ENCODE results near the gene PGLYRP4. TPM values are rescaled to one million over a fixed set of nuclear protein-coding genes. Genes with fewer than 3 reads are reported as not detected.

Gene PGLYRP4
- total RNA-seq, 1 donor from 2014 or later, result not detected

DNA sequence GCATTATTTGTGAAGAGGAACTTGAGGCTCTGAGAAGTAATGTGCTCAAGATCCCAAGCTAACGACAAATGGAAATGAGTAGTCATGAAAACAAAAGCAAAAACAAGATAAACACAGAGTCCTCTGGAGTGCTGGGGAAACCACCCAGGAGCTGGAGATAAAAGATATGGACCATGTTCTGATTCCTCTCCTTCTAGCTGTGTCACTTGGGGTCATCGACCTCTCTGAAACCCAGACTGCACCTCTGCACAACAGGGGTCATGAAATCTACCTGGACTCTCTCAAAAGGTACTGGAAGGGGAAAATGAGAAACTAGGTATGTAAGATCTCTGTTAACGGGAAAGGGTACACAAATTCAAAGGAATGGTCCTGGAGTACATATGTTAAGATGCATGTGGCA is 6.5 kb downstream of the PGLYRP4 start:
- H3K27me3 ChIP-seq (ENCODE audit: control insufficient read depth, insufficient read depth, low read length), result no peaks in the 10 kb centered on the region

DNA sequence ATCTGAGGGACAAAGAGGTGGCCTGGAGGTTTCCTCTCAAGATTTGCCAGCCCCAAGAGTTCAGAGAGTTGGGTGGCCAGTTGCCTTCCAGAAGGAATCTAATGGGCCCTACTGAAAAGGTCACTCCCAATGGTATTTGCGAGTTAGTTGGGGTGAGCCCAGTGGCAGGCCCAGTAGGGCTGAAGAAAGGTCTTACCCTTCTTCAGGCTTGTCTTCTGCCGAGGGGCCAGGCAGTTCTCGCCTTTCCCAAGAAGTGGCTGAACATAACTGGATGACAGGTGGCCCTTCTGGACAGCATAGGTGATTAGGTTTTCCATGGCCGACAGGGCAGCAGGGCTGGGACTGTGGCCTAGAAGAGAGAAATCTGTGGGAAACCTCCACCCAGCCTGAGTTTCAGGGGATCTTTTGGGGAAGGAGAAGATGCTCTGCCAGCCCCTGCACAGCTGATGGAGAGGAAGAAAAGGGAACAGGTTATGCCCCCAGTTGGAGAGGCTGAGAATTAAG is 7.2 kb downstream of the PGLYRP4 start:
- H3K36me3 ChIP-seq (ENCODE audit: control insufficient read depth, insufficient read depth, low read length), result no peaks in the 10 kb centered on the region
- DNase-seq (ENCODE audit: low read depth) (no peak), FAIRE-seq (no peak)
- TF ChIP-seq, protein P1, sequence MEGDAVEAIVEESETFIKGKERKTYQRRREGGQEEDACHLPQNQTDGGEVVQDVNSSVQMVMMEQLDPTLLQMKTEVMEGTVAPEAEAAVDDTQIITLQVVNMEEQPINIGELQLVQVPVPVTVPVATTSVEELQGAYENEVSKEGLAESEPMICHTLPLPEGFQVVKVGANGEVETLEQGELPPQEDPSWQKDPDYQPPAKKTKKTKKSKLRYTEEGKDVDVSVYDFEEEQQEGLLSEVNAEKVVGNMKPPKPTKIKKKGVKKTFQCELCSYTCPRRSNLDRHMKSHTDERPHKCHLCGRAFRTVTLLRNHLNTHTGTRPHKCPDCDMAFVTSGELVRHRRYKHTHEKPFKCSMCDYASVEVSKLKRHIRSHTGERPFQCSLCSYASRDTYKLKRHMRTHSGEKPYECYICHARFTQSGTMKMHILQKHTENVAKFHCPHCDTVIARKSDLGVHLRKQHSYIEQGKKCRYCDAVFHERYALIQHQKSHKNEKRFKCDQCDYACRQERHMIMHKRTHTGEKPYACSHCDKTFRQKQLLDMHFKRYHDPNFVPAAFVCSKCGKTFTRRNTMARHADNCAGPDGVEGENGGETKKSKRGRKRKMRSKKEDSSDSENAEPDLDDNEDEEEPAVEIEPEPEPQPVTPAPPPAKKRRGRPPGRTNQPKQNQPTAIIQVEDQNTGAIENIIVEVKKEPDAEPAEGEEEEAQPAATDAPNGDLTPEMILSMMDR (IDR thresholded peaks at IDR 0.05; ENCODE audit: insufficient read depth, low read length, severe bottlenecking), result no peak
- H3K4me3 ChIP-seq (ENCODE audit: low read depth, low read length), result no peak overlapping the region
- H3K27me3 ChIP-seq (ENCODE audit: control insufficient read depth, insufficient read depth, low read length), result no peaks in the 10 kb centered on the region

More for the DNA sequence above, 6.5 kb downstream of the PGLYRP4 start:
- FAIRE-seq, result no peak
- Histone ChIP-seq H3K36me3 (ENCODE audit: control insufficient read depth, insufficient read depth, low read length) (no peaks in the 10 kb centered on the region), H3K4me3 (ENCODE audit: low read depth, low read length) (no peak overlapping the region)
- TF ChIP-seq, protein P1 (IDR thresholded peaks at IDR 0.05; ENCODE audit: insufficient read depth, low read length, severe bottlenecking), result no peak
- no peak for DNase-seq (ENCODE audit: low read depth)

DNA sequence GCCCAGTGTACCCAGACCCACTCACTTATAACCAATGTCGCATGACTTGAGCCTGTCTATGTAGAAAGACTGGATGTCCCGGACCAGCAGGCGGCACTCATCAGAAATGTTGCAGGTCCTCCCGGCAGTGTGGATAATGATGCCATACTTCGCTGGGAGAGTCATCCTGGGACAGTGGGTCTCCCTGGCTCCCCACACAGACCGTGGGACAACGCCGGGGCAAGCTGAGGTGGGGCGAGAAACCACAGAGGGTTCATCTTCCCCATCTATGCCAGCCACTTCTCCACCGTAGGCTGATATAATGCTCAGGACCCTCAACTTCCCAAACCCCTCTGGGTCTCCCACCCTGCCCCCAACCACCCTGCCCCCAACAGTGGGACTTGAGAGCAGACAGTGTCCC is 8.3 kb downstream of the PGLYRP4 start:
- no peak overlapping the region for H3K4me3 ChIP-seq (ENCODE audit: low read depth, low read length)
- DNase-seq (ENCODE audit: low read depth) (no peak), FAIRE-seq (no peak)
- no peaks in the 10 kb centered on the region for H3K27me3 ChIP-seq (ENCODE audit: control insufficient read depth, insufficient read depth, low read length)
- TF ChIP-seq, protein P1 (IDR thresholded peaks at IDR 0.05; ENCODE audit: insufficient read depth, low read length, severe bottlenecking), result no peak
- H3K36me3 ChIP-seq (ENCODE audit: control insufficient read depth, insufficient read depth, low read length), result no peaks in the 10 kb centered on the region

DNA sequence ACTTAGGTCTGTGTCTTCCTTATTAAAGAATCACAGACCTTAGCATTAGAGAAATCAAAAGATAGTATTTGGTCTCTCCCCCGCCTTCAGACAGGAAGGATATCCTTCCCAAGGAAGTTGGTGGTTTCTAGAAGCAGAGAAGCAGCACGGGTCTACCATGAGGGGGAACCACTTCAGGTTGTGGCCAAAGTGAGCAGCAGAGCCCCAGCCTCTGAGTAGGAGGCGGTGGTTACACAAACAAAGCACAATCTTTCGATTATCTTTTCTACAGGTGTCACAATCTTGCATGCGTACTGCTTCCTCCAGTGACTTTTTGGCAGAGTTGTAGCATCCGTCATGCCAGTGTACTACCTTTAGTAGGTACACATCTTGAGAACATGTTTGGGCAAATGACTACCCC is 8.8 kb downstream of the PGLYRP4 start:
- no peak overlapping the region for H3K4me3 ChIP-seq (ENCODE audit: low read depth, low read length)
- no peak for DNase-seq (ENCODE audit: low read depth)
- no peak for FAIRE-seq
- H3K36me3 ChIP-seq (ENCODE audit: control insufficient read depth, insufficient read depth, low read length), result no peaks in the 10 kb centered on the region
- H3K27me3 ChIP-seq (ENCODE audit: control insufficient read depth, insufficient read depth, low read length), result no peaks in the 10 kb centered on the region
- TF ChIP-seq, protein P1 (IDR thresholded peaks at IDR 0.05; ENCODE audit: insufficient read depth, low read length, severe bottlenecking), result no peak

DNA sequence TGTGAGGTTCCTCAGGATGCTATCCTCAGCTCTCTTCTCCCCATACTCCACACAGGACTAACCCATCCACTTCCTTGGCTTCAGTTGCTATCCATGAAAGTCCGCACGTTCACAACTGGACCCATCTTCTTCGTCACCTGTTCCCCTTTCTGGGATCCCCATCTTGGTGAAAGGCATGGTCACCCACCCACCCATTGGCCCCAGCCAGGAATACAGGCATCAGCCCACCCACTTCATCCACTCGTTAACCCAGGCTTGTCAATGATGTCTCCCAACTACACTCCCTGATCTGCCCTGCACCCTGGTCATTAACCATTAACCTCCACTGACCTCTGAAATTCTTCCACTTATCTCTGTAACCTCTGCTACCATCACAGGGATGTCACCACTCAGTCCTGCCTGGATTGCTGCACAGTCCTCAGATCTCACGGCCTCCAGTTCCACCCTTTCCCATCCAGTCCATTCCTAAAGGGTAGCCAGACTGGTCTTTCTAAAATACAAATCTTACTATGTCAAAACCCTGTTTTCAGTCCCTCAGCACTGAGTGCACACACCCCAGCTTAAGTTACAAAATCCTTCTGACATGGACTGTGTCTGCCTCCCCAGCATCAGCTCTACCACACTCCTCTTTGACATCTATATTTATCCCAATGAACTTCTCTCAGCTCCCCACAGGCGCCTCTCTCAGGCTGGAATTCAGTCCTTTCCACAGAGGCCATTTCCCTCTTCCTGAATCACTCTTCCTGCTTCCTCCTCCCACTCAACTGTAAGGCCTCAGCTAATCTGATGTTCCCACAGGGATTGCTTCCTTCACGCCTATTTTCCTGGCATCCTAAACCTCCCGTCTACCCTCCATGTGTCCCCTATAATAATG is 10.4 kb downstream of the PGLYRP4 start:
- no peaks in the 10 kb centered on the region for H3K36me3 ChIP-seq (ENCODE audit: control insufficient read depth, insufficient read depth, low read length)
- no peaks in the 10 kb centered on the region for H3K27me3 ChIP-seq (ENCODE audit: control insufficient read depth, insufficient read depth, low read length)
- FAIRE-seq (peak; percentile 13), DNase-seq (ENCODE audit: low read depth) (no peak)
- TF ChIP-seq, protein P1 (IDR thresholded peaks at IDR 0.05; ENCODE audit: insufficient read depth, low read length, severe bottlenecking), result no peak
- no peak overlapping the region for H3K4me3 ChIP-seq (ENCODE audit: low read depth, low read length)
